ENCODE data around the gene ASPHD1.

Gene ASPHD1

GRCh38 chr16:29894352-29894751 lies 5.9 kb upstream of the ASPHD1 start:
- Histone ChIP-seq H3K27me3 (ENCODE audit: insufficient read depth, low read length, poor library complexity) (peaks cover 8% of the 10 kb centered on the region), H3K27ac (ENCODE audit: low read length) (no peak overlapping the region), H3K4me2 (ENCODE audit: insufficient read depth, low read length) (no peak overlapping the region), H3K36me3 (ENCODE audit: insufficient read depth, low read length) (no peaks in the 10 kb centered on the region), H3K4me1 (ENCODE audit: insufficient read depth, low read length) (peaks cover 8% of the 10 kb centered on the region), H3K9ac (ENCODE audit: low read depth, low read length) (no peak overlapping the region), H3K79me2 (ENCODE audit: insufficient read depth, low read length) (no peaks in the 10 kb centered on the region), H3K4me3 (ENCODE audit: low read depth in 1 of 2, low read length in 2 of 2) (no peak overlapping the region), H2AFZ (ENCODE audit: low read depth, low read length) (no peak overlapping the region), H3K9me3 (ENCODE audit: insufficient read depth, low read length, severe bottlenecking) (no peaks in the 10 kb centered on the region), H4K20me1 (ENCODE audit: insufficient read depth, low read length) (peaks cover 9% of the 10 kb centered on the region; the same call in 1 of the 2 replicates)
- TF ChIP-seq CTCF (IDR thresholded peaks at IDR 0.05; ENCODE audit: borderline replicate concordance, extremely low read depth, low read length, poor library complexity, severe bottlenecking), result no peak
- no peak for TF ChIP-seq EZH2 (IDR thresholded peaks at IDR 0.05; ENCODE audit: borderline replicate concordance, low read depth, low read length, severe bottlenecking)
- DNase-seq (no peak), ATAC-seq (ENCODE audit: insufficient read depth, low read depth) (no peak)

- H3K4me2 ChIP-seq (ENCODE audit: insufficient read depth, low read length), result no peak overlapping the region
- peaks cover 8% of the 10 kb centered on the region for H3K27me3 ChIP-seq (ENCODE audit: insufficient read depth, low read length, poor library complexity)
- H3K27ac ChIP-seq (ENCODE audit: low read length), result no peak overlapping the region
- peaks cover 14% of the 10 kb centered on the region for H4K20me1 ChIP-seq (ENCODE audit: insufficient read depth, low read length)
- H3K79me2 ChIP-seq (ENCODE audit: insufficient read depth, low read length), result no peaks in the 10 kb centered on the region
- H3K4me3 ChIP-seq (ENCODE audit: low read depth in 1 of 2, low read length in 2 of 2), result no peak overlapping the region
- H3K9ac ChIP-seq (ENCODE audit: low read depth, low read length), result no peak overlapping the region
- TF ChIP-seq EZH2 (IDR thresholded peaks at IDR 0.05; ENCODE audit: borderline replicate concordance, low read depth, low read length, severe bottlenecking), result no peak
- TF ChIP-seq CTCF (IDR thresholded peaks at IDR 0.05; ENCODE audit: borderline replicate concordance, extremely low read depth, low read length, poor library complexity, severe bottlenecking), result no peak
- no peak for ATAC-seq (ENCODE audit: insufficient read depth, low read depth)
- no peaks in the 10 kb centered on the region for H3K9me3 ChIP-seq (ENCODE audit: insufficient read depth, low read length, severe bottlenecking)
- no peak for DNase-seq
- no peaks in the 10 kb centered on the region for H3K36me3 ChIP-seq (ENCODE audit: insufficient read depth, low read length)
- no peak overlapping the region for H2AFZ ChIP-seq (ENCODE audit: low read depth, low read length)
- H3K4me1 ChIP-seq (ENCODE audit: insufficient read depth, low read length), result peaks cover 23% of the 10 kb centered on the region
Measured at GRCh38 chr16:29896841-29897240, 3.4 kb upstream of the ASPHD1 start.

GRCh38 chr16:29897333-29897732 lies 3.0 kb upstream of the ASPHD1 start:
- Histone ChIP-seq H3K9me3 (ENCODE audit: insufficient read depth, low read length, severe bottlenecking) (no peaks in the 10 kb centered on the region), H4K20me1 (ENCODE audit: insufficient read depth, low read length) (peaks cover 14% of the 10 kb centered on the region), H3K79me2 (ENCODE audit: insufficient read depth, low read length) (no peaks in the 10 kb centered on the region), H3K27me3 (ENCODE audit: insufficient read depth, low read length, poor library complexity) (peaks cover 8% of the 10 kb centered on the region), H3K4me3 (ENCODE audit: low read depth in 1 of 2, low read length in 2 of 2) (no peak overlapping the region), H3K9ac (ENCODE audit: low read depth, low read length) (no peak overlapping the region), H3K4me2 (ENCODE audit: insufficient read depth, low read length) (no peak overlapping the region), H3K27ac (ENCODE audit: low read length) (no peak overlapping the region), H2AFZ (ENCODE audit: low read depth, low read length) (no peak overlapping the region), H3K4me1 (ENCODE audit: insufficient read depth, low read length) (peaks cover 23% of the 10 kb centered on the region), H3K36me3 (ENCODE audit: insufficient read depth, low read length) (no peaks in the 10 kb centered on the region)
- TF ChIP-seq EZH2 (IDR thresholded peaks at IDR 0.05; ENCODE audit: borderline replicate concordance, low read depth, low read length, severe bottlenecking) (no peak), CTCF (IDR thresholded peaks at IDR 0.05; ENCODE audit: borderline replicate concordance, extremely low read depth, low read length, poor library complexity, severe bottlenecking) (no peak)
- ATAC-seq (ENCODE audit: insufficient read depth, low read depth), result no peak
- DNase-seq, result no peak
